ENCODE data around the gene KRTAP5-10. TPM values are rescaled to one million over a fixed set of nuclear protein-coding genes. Genes with fewer than 3 reads are reported as not detected.

Gene KRTAP5-10
- total and polyA plus RNA-seq, 4 donors = 0.15 to 0.75 TPM; not detected in 2

GRCh38 chr11:71548716-71549151 is 16.6 kb upstream of the KRTAP5-10 start:
- H3K9me3 ChIP-seq (ENCODE audit: control insufficient read depth, low read length) = peaks cover 4% of the 10 kb centered on the region
- DNase-seq (peak in 1 of 2 donors; percentile 61), ATAC-seq (ENCODE audit: low FRiP score) (no peak)
- no peak overlapping the region for H3K4me3 ChIP-seq (ENCODE audit: low read length in 2 of 2)
- WGBS, 2 donors = 31 to 47% methylated on average over 5 of the region's 5 CpGs
- no peaks in the 10 kb centered on the region for H3K4me1 ChIP-seq (ENCODE audit: control insufficient read depth in 1 of 2, insufficient read depth in 2 of 2, low read length in 2 of 2)
- H3K27me3 ChIP-seq (ENCODE audit: control insufficient read depth in 1 of 2, insufficient read depth in 2 of 2, low read length in 1 of 2) = no peaks in the 10 kb centered on the region
- H3K36me3 ChIP-seq (ENCODE audit: control insufficient read depth in 1 of 2, insufficient read depth in 2 of 2, low read length in 1 of 2) = no peaks in the 10 kb centered on the region
- intact Hi-C loops (cut with DNase I) = no loop called here
- H3K27ac ChIP-seq (ENCODE audit: low read depth in 1 of 2, low read length in 2 of 2) = no peak overlapping the region

- H3K4me1 ChIP-seq (ENCODE audit: control insufficient read depth in 1 of 2, insufficient read depth in 2 of 2, low read length in 2 of 2) = no peaks in the 10 kb centered on the region
- intact Hi-C loops (cut with DNase I) = no loop called here
- H3K9me3 ChIP-seq (ENCODE audit: control insufficient read depth, low read length) = no peaks in the 10 kb centered on the region
- no peaks in the 10 kb centered on the region for H3K36me3 ChIP-seq (ENCODE audit: control insufficient read depth in 1 of 2, insufficient read depth in 2 of 2, low read length in 1 of 2)
- no peak overlapping the region for H3K27ac ChIP-seq (ENCODE audit: low read depth in 1 of 2, low read length in 2 of 2)
- ATAC-seq (ENCODE audit: low FRiP score) (no peak), DNase-seq (no peak)
- H3K27me3 ChIP-seq (ENCODE audit: control insufficient read depth in 1 of 2, insufficient read depth in 2 of 2, low read length in 1 of 2) = no peaks in the 10 kb centered on the region
- no peak overlapping the region for H3K4me3 ChIP-seq (ENCODE audit: low read length in 2 of 2)
- WGBS, 2 donors = 91 to 94% methylated on average over 1 of the region's 1 CpG
These were observed 13.7 kb upstream of the KRTAP5-10 start for GRCh38 chr11:71551711-71552110.

GRCh38 chr11:71554996-71555395 is 10.4 kb upstream of the KRTAP5-10 start:
- no peaks in the 10 kb centered on the region for H3K4me1 ChIP-seq (ENCODE audit: control insufficient read depth in 1 of 2, insufficient read depth in 2 of 2, low read length in 2 of 2)
- no peaks in the 10 kb centered on the region for H3K36me3 ChIP-seq (ENCODE audit: control insufficient read depth in 1 of 2, insufficient read depth in 2 of 2, low read length in 1 of 2)
- no peak overlapping the region for H3K27ac ChIP-seq (ENCODE audit: low read depth in 1 of 2, low read length in 2 of 2)
- intact Hi-C loops (cut with DNase I) = no loop called here
- no peaks in the 10 kb centered on the region for H3K27me3 ChIP-seq (ENCODE audit: control insufficient read depth in 1 of 2, insufficient read depth in 2 of 2, low read length in 1 of 2)
- no peaks in the 10 kb centered on the region for H3K9me3 ChIP-seq (ENCODE audit: control insufficient read depth, low read length)
- H3K4me3 ChIP-seq (ENCODE audit: low read length in 2 of 2) = no peak overlapping the region
- DNase-seq (no peak), ATAC-seq (ENCODE audit: low FRiP score) (no peak)
- 81 to 86% methylated on average over 6 of the region's 6 CpGs for WGBS, 2 donors

GRCh38 chr11:71555508-71555907 is 9.9 kb upstream of the KRTAP5-10 start:
- WGBS, 2 donors = 91% methylated on average over 11 of the region's 11 CpGs

GRCh38 chr11:71556018-71556417 is 9.3 kb upstream of the KRTAP5-10 start:
- Histone ChIP-seq H3K9me3 (ENCODE audit: control insufficient read depth, low read length) (no peaks in the 10 kb centered on the region), H3K4me1 (ENCODE audit: control insufficient read depth in 1 of 2, insufficient read depth in 2 of 2, low read length in 2 of 2) (no peaks in the 10 kb centered on the region), H3K27me3 (ENCODE audit: control insufficient read depth in 1 of 2, insufficient read depth in 2 of 2, low read length in 1 of 2) (no peaks in the 10 kb centered on the region), H3K27ac (ENCODE audit: low read depth in 1 of 2, low read length in 2 of 2) (no peak overlapping the region), H3K4me3 (ENCODE audit: low read length in 2 of 2) (no peak overlapping the region), H3K36me3 (ENCODE audit: control insufficient read depth in 1 of 2, insufficient read depth in 2 of 2, low read length in 1 of 2) (no peaks in the 10 kb centered on the region)
- DNase-seq (no peak), ATAC-seq (ENCODE audit: low FRiP score) (no peak)
- intact Hi-C loops (cut with DNase I) = no loop called here
- 86 to 89% methylated on average over 4 of the region's 4 CpGs for WGBS, 2 donors

More at GRCh38 chr11:71555508-71555907, 9.9 kb upstream of the KRTAP5-10 start:
- intact Hi-C loops (cut with DNase I) = no loop called here
- DNase-seq = no peak
- Histone ChIP-seq H3K4me3 (ENCODE audit: low read length in 2 of 2) (no peak overlapping the region), H3K4me1 (ENCODE audit: control insufficient read depth in 1 of 2, insufficient read depth in 2 of 2, low read length in 2 of 2) (no peaks in the 10 kb centered on the region), H3K36me3 (ENCODE audit: control insufficient read depth in 1 of 2, insufficient read depth in 2 of 2, low read length in 1 of 2) (no peaks in the 10 kb centered on the region), H3K27me3 (ENCODE audit: control insufficient read depth in 1 of 2, insufficient read depth in 2 of 2, low read length in 1 of 2) (no peaks in the 10 kb centered on the region), H3K27ac (ENCODE audit: low read depth in 1 of 2, low read length in 2 of 2) (no peak overlapping the region), H3K9me3 (ENCODE audit: control insufficient read depth, low read length) (no peaks in the 10 kb centered on the region)
- peak; percentile 38 for ATAC-seq (ENCODE audit: low FRiP score)

GRCh38 chr11:71557257-71557656 is 8.1 kb upstream of the KRTAP5-10 start:
- H3K27ac ChIP-seq (ENCODE audit: low read depth in 1 of 2, low read length in 2 of 2) = no peak overlapping the region
- intact Hi-C loops (cut with DNase I) = no loop called here
- no peak overlapping the region for H3K4me3 ChIP-seq (ENCODE audit: low read length in 2 of 2)
- no peaks in the 10 kb centered on the region for H3K4me1 ChIP-seq (ENCODE audit: control insufficient read depth in 1 of 2, insufficient read depth in 2 of 2, low read length in 2 of 2)
- no peaks in the 10 kb centered on the region for H3K9me3 ChIP-seq (ENCODE audit: control insufficient read depth, low read length)
- H3K36me3 ChIP-seq (ENCODE audit: control insufficient read depth in 1 of 2, insufficient read depth in 2 of 2, low read length in 1 of 2) = no peaks in the 10 kb centered on the region
- H3K27me3 ChIP-seq (ENCODE audit: control insufficient read depth in 1 of 2, insufficient read depth in 2 of 2, low read length in 1 of 2) = no peaks in the 10 kb centered on the region
- no peak for DNase-seq
- no peak for ATAC-seq (ENCODE audit: low FRiP score)

- DNase-seq (no peak), ATAC-seq (ENCODE audit: low FRiP score) (no peak)
- no peak overlapping the region for H3K27ac ChIP-seq (ENCODE audit: low read depth in 1 of 2, low read length in 2 of 2)
- H3K9me3 ChIP-seq (ENCODE audit: control insufficient read depth, low read length) = no peaks in the 10 kb centered on the region
- 50 to 55% methylated on average over 1 of the region's 1 CpG for WGBS, 2 donors
- intact Hi-C loops (cut with DNase I) = no loop called here
- H3K27me3 ChIP-seq (ENCODE audit: control insufficient read depth in 1 of 2, insufficient read depth in 2 of 2, low read length in 1 of 2) = peaks cover 0 to 1% of the 10 kb centered on the region in 2 donors
- H3K4me1 ChIP-seq (ENCODE audit: control insufficient read depth in 1 of 2, insufficient read depth in 2 of 2, low read length in 2 of 2) = no peaks in the 10 kb centered on the region
- H3K36me3 ChIP-seq (ENCODE audit: control insufficient read depth in 1 of 2, insufficient read depth in 2 of 2, low read length in 1 of 2) = no peaks in the 10 kb centered on the region
- H3K4me3 ChIP-seq (ENCODE audit: low read length in 2 of 2) = no peak overlapping the region
These were observed 6.4 kb upstream of the KRTAP5-10 start for GRCh38 chr11:71558996-71559395.

- Histone ChIP-seq H3K27ac (ENCODE audit: low read depth in 1 of 2, low read length in 2 of 2) (no peak overlapping the region), H3K9me3 (ENCODE audit: control insufficient read depth, low read length) (no peaks in the 10 kb centered on the region), H3K36me3 (ENCODE audit: control insufficient read depth in 1 of 2, insufficient read depth in 2 of 2, low read length in 1 of 2) (no peaks in the 10 kb centered on the region), H3K4me3 (ENCODE audit: low read length in 2 of 2) (no peak overlapping the region), H3K27me3 (ENCODE audit: control insufficient read depth in 1 of 2, insufficient read depth in 2 of 2, low read length in 1 of 2) (peaks cover 0 to 1% of the 10 kb centered on the region in 2 donors), H3K4me1 (ENCODE audit: control insufficient read depth in 1 of 2, insufficient read depth in 2 of 2, low read length in 2 of 2) (no peaks in the 10 kb centered on the region)
- ATAC-seq (ENCODE audit: low FRiP score) = no peak
- DNase-seq = no peak
- intact Hi-C loops (cut with DNase I) = no loop called here
These were observed 3.2 kb upstream of the KRTAP5-10 start for GRCh38 chr11:71562120-71562519.

GRCh38 chr11:71563406-71563805 is 2.0 kb upstream of the KRTAP5-10 start:
- Histone ChIP-seq H3K9me3 (ENCODE audit: control insufficient read depth, low read length) (no peaks in the 10 kb centered on the region), H3K27me3 (ENCODE audit: control insufficient read depth in 1 of 2, insufficient read depth in 2 of 2, low read length in 1 of 2) (peaks cover 0 to 1% of the 10 kb centered on the region in 2 donors), H3K36me3 (ENCODE audit: control insufficient read depth in 1 of 2, insufficient read depth in 2 of 2, low read length in 1 of 2) (no peaks in the 10 kb centered on the region), H3K4me1 (ENCODE audit: control insufficient read depth in 1 of 2, insufficient read depth in 2 of 2, low read length in 2 of 2) (no peaks in the 10 kb centered on the region), H3K4me3 (ENCODE audit: low read length in 2 of 2) (no peak overlapping the region), H3K27ac (ENCODE audit: low read depth in 1 of 2, low read length in 2 of 2) (no peak overlapping the region)
- 29 to 36% methylated on average over 8 of the region's 8 CpGs for WGBS, 2 donors
- no peak for DNase-seq
- intact Hi-C loops (cut with DNase I) = no loop called here
- no peak for ATAC-seq (ENCODE audit: low FRiP score)
